Ureter (tissue), 1 donor: ENCODE results near the gene PECR. TPM values are rescaled to one million over a fixed set of nuclear protein-coding genes. Genes with fewer than 3 reads are reported as not detected.
"Not testable (repeated sequence)": the region's sequence is repeated elsewhere in the genome, so short reads cannot be mapped to it uniquely, and the experiment has no call there.

Experiments
- DNase-seq: peaks from one replicate; pipeline ENCODE4 v3.0.0-alpha.2; 2020; ENCODE audit warnings: low spot score
- total RNA-seq: library from RNA; stranded (reverse); gene quantifications from one replicate; pipeline ENCODE4 v1.2.4, GENCODE V29; 2023
- donor health status: DM: yes; HTN: yes; CAD: no.

Gene PECR
- total RNA-seq, 1 donor from 2014 or later, result 6.3 TPM

DNA sequence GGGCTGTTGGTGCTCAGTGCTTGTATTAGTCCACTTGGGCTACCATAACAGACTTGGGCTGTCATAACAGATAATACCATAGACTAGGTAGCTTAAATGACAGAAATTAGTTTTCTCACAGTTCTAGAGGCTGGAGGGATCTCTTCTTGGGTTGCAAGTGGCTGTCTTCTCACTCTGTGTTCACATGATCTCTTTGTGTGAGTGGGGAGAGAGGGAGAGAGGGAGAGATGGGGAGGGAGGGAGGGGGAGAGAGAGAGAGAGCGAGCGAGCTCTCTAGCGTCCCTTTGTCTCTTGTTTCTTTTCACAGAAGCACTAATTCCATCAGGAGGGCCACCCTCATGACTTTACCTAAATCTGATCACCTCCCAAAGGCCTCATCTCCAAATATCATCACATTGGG lies 23.1 kb upstream of the PECR start:
- no peak for DNase-seq

DNA sequence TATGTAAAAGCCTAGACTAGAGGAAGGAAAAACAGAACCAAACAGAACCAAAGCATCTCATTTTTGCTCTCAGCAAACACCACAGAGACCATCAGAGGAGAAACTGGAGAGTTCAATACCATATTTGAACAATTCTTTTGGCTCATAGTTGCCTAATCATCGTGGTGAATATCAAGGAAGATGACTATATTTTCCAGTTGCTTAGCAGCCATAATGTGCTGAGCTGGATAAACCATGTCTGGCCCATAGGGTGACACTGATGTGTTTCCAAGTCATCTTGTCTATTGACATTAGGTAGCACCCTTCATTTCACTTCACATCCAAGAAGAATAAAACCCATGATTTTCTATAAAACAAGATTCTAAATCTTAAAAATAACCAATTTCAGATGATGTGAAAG lies 21.6 kb upstream of the PECR start:
- DNase-seq, result no peak

DNA sequence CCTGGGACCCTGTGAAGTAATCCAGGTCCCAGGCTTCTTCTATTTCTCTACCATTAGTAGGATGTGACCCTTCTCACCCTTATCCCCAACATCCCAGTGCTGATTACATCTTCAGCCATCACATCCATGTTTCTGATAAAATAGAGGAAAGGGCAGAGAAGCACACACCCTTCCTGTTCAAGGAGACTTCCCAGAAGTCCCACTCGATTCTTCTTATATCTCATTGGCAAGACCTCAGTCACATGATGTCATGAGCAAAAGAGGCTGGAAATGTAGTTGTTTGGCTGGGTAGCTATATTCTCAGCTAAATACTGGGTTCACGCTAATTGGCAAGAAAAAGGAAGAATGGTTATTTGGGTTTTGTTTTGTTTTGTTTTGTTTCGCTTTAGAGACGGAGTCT lies 19.5 kb upstream of the PECR start:
- no peak for DNase-seq

DNA sequence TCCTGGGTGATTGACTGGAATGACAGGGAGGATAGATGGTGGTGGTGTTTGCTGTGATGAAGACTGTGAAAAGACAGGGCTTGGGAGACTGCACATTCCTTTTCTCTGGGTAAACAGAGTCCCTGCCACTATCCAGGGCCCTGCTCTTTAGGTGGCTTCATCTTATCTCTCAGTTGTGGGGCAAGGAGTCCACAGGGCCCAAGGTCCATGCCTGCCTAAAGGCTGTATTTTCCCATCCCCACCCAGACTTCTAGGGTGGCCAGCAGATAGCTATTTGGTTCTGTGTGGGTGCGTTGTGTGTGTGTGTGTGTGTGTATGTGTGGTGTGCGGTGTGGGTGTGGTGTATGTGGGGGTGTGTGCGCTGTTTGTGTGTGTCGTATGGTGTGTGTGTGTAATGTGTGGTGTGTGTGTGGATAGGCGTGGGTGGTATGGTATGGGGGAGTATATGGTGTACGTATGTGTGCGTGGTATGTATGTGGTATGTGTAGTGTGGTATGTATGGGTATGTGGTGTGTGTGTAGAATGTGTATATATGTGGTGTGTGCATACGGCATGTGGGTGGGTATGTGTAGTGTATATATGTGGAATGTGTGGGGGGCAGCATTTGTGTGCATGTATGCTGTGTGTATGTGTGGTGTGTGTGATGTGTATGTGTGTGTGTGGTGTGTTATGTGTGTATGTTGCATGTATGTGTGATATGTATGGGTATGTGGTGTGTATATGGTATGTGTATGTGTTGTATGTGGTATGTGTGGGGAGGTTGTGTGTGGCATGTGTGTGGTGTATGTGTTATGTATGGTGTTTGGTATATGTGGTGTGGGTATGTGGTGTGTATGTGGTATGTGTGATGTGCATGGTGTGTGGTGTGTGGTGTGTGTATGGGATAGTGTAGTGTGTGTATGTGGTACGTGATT lies 17.1 kb upstream of the PECR start:
- no peak for DNase-seq

DNA sequence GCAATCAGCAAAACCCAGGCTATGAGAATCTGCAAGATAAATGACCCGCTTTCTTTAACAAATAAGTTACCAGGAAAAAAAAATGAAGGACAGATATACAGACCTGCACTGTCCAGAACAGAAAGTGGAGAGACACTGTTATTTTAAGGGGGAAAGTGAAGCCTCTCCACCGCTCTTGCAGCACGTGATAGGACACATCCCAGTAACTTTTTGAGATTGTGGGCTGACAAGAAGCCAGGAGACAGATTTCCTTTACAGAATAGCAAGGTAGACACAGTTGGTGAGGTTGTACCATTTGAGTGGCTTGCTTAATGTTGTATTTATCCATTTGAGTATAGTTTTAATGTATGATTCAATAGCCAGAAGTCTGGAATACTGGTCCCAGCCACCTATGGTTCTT lies 13.1 kb upstream of the PECR start:
- DNase-seq, result no peak

DNA sequence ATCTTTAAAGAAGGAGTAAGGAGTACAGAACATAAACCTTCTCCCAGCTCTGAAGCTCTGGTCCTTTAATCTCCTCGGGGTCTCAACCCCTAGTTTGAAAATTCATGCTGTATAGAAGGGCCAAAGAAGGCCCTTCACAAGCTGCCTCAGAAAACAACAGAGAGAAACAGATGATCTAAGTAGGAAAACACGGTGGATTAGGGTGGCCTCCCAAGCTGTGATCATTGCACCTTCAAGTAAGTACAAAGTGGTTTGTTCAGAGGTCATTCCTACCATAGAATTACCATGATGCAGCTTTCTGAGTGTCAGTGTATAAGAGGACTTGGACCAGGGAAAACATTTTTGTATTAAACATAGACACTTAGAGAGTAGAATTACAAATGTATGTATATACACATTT lies 11.0 kb upstream of the PECR start:
- no peak for DNase-seq

DNA sequence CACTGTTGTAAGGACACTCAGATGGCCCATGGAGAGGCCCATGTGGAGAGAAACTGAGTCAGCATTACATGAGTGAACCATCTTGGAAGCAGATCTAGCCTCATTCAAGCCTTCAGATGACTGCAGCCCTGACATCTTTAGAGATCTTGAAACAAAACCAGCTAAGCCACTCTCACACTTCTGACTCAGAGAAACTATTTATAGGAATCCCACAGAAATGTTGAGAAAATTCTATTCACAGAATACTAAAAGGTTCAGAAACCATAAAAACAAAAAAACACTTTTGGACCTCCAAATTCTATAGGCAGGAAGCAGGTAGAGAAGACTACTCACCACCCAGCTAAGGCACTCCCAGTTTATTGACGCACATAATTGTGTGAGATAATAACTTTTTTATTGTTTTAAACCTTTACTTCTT lies 8.8 kb upstream of the PECR start:
- DNase-seq, result no peak

DNA sequence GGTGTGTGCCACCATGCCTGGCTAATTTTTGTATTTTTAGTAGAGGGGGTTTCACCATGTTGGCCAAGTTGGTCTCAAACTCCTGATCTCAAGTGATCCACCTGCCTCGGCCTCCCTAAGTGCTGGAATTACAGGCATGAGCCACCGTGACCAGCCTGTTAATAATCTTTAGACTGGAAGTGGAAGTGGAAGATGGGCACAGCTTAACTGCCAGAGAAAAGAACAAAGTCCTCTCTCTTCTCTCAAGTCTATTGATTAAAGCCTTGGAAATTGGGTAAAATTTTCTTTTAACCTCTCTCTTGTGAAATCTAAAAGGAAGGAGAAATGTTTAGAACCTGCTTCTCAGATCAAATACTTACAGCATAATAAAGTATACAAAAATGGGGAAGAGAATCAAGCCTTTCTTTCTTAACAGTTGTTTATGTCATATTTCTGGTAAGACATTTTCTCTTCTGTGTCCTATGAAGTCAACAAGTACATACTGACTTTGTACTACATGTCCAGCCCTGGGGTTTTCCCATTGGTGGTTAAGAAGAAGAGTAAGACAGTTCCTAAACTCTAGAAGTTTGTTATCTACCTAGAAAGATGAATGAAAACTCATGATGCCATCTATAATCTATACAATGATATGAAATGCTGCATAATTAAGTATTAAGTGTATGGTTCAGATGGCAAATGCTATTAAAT lies 4.7 kb upstream of the PECR start:
- DNase-seq, result no peak

DNA sequence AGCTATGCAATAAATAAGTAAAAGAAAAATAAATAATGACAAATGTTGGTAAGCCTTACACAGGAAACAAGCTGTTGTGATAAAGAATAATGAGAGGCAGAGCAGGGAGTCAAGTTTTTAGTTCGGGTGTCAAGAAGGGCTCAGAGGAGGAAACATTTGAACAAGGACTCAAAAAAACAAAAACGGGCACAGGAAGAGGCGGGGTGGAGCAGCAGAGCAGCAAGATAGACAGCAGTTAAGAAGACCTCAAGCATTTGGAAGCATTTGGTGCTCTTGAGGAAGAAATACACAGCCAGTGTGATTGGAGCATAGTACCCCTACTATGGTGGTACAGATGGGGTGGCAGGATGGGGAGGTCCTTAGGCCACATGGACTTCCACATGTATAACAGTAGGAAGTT lies 2.9 kb upstream of the PECR start:
- no peak for DNase-seq

DNA sequence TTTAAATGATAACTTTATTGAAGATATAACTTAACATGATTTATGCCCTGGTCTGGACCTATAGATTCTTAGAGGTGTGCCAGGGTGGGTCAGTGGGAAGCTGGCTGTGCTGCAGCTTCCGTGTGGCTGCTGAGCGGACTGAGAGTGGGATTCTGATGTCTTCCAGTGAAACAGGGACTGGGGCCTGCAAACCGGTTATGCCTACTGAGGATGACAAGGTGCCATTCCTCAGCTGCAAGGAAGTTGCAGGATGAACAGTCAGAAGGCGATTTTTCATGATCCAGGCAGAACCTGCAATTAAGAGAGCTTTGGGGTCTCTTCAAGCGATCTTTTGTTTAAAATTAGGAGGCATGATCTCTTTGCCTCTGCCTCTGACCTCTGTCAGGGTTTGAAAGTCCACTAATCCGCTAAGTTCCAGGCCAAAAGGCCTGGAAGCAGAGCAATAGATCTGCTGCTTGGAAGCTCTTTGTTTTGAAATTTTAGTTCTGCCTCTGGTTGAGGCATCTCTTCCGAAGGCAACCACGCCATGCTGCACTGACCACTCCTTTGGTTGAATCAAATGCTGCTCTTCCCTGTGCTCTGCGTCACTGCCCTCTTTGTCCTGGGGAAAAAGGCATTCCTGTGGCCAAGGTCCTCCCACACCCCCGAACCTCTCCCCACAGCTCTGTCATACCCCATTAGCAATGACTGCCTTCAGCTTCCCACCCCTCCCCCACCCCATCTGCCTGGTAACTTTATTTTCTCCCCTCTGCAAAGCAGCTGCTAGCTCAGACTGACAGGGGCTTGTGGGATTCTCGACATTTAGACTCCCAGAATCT lies 2.1 kb upstream of the PECR start:
- no peak for DNase-seq

DNA sequence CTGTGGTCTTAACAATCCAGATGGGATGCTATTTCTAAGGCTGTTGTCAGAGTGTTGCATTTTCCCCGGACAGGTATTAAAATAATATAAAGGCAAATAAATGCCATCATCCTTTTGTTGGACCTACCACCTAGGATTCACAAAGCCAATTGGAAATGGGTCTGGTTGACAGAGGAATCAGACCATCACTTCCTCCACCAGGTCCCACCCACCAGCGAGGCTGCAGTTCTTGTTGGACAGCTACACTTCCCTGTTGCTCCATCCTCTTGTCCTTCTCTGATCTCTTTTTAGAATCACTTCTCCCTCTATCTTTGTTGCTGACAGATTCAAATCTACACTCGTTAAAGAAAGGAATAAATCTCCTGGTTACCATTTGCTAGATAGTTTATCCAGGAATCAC lies 1.2 kb upstream of the PECR start:
- no peak for DNase-seq

DNA sequence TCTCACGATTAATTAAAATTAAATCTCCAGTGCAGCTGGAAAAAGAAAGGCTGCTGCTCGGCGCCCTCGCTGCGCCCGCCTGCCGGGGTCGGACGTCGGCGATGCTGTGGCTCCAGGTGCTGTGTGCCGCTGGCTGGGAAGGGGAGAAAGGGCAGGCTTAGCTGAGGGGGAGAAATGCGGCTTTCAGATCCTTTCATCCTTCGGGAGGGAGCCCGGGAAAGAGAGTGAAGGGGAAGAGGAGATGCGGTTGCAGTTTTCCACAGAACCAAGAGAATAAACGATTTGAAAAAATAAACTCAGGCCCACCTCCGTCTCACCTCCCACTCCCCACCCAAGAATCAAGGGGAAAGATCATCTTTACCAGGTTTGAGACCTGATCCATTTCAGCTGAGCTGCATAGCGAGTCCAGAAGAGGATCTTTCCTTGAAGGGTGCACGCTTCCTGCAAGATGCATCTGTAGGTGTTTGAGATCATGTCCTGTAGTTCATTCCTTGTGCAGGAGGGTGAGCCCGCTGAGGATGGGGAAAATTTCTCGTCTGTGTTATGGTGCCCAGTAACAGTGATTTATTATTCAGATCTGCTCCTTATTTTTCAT lies 605 bp upstream of the PECR start:
- DNase-seq, result no peak

DNA sequence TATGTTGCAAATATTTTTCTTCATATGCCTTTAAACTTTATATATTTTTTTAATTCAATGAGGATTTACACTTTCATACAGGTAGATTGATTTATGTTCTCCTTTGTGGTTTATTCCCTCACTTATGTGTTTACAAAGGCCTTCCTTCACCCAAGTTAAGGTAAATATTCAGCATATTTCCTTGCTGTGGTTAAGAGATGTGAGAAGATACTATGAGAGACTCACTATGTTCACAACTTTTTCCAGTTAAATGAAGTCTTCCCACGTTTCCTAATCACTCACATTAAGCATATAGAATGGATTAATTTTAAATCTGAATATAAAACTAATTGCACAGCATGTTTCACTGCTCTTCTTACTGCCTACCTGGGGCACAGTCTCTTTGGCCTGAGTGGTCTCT lies 597 bp downstream of the PECR start:
- no peak for DNase-seq

DNA sequence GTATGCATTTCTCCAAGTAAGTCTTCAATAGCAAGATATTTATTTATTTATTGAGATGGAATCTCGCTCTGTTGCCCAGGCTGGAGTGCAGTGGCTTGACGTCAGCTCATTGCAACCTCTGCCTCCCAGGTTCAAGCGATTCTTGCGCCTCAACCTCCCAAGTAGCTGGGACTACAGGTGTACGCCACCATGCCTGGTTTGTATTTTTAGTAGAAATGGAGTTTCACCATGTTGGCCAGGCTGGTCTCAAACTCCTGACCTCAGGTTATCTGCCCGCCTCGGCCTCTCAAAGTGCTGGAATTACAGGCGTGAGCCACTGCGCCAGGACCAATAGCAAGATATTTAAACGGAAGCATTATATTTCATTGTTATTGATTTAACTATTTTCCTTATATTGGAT lies 1.6 kb downstream of the PECR start:
- not testable (repeated sequence) for DNase-seq

DNA sequence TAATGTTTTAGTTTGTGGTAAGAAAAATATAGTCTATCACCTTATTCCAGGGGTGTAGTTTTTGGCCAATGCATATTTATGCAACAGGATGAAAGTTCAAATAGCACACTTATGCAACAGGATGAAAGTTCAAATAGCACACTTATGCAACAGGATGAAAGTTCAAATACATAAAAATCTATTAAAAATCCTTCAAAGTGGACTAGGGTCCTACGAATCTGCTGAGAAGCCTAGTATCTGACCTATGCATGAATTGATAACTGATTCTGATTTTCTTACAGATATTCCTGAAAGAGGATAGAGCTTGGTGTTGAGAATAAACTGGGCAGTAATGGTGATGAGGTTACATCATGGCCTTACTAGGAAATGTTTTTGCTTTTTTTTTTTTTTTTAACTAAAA lies 2.8 kb downstream of the PECR start:
- DNase-seq, result no peak

DNA sequence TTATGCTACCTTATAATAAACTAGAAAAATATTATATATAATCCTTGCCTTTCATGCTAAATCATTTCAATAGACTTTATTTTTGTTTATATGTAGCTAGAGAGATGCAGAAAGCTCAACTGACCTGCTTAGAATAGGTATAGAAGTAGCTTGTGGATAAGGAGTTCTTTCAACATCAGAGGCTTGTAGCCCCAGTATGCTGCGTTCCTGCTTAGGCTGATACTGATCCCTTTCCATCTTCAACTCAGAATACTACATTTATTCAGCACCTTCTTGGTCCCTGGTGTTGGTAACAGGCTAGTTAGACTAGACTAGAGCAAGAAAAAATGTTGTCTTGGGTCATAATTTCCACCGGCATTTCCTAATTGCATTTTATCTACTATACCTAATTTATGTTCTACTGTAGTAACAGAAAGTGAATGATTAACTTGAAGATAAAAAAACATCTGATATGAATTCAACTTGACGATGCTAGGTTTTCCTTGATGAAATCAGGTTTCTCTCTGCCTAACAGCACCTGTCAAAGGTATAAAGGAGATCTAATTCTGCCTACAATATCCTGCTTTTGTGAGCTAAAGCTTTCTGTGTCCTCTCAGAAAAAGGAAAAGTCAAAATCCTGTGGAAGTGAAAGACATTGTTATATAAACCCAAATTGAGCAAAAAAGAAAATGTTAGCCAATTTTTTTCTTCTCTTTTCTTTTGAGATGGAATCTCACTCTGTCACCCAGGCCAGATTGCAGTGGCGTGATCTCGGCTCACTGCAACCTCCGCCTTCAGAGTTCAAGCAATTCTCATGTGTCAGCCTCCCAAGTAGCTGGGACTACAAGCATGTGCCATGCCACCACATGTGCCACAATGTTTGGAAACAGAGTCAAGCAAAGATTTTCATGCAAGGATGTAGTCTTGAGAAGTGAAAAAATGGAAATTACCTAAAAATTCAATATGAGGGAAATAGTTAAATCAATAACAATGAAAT lies 5.8 kb downstream of the PECR start:
- no peak for DNase-seq

DNA sequence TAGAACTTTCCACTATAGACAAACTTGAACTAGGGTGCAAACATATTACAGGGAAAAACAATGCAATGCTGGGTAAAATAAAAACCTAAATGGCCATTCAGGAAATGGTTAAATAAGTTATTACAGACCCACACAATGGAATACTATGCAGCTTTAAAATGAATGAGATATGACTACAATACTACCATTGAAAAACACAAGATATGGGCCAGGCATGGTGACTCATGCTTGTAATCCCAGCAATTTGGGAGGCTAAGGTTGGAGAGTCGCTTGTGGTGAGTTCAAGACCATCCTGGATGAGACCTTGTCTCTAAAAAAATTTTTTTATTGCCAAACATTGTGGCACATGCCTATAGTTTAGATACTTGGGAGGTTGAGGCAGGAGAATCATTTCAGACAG lies 6.8 kb downstream of the PECR start:
- DNase-seq, result no peak

DNA sequence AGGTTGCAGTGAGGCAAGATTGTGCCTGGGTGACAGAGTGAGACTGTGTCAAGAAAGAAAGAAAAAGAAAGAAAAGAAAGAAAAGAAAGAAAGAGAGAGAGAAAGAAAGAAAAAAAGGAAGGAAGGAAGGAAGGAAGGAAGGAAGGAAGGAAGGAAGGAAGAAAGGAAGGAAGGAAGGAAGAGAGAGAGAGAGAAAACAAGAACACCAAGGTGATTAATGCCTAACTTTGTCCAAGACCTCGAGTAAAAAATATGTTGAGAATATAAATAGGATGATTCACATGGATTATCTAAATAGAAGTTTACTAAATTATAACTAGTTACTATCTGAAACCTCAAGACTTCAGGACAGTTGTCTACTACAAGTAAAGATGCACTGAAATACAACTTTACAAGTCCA lies 7.2 kb downstream of the PECR start:
- DNase-seq, result no peak

DNA sequence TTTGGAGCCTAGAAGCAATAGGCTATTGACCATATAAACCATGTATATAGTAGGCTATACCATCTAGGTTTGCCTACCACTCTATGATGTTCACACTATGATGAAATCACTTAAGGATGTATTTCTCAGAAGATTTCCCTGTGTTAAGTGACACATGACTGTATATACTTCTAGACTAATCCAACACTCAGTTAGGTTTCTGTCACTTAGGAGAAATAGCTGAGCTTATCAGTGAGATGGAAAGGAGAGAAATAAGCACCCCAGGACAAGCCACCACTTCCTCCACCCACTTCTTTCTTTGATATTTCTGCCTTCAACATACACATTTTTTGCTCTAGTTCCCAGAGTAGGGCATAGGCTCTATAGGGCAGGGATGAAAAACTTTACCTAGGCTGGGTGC lies 7.8 kb downstream of the PECR start:
- no peak for DNase-seq

DNA sequence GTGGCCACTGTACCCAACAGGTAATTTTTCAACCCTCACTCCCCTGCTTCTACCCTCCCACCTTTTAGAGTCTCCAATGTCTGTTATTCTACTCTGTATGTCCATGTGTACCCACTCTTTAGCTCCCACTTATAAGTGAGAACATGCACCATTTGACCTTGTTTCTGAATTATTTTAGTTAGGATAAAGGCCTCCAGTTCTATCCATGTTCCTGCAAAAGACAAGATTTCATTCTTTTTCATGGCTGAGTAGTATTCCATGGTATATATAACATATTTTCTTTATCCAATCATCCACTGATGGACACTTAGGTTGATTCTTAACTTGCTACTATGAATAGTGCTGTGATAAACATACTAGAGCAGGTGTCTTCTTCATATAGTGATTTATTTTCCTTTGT lies 9.1 kb downstream of the PECR start:
- DNase-seq, result no peak
